ENCODE results near the gene SOX18. TPM values are rescaled to one million over a fixed set of nuclear protein-coding genes. Genes with fewer than 3 reads are reported as not detected.

Gene SOX18
- total RNA-seq, 1 donor from 2014 or later: 102 TPM

Other genes starting within 250 kb of the SOX18 start
- 6.7 and 11.7 TPM in 2 replicates for gene ZBTB46, start 218.4 kb downstream of the SOX18 start, total RNA-seq
- gene ABHD16B, start 188.1 kb downstream of the SOX18 start, total RNA-seq: not detected in 2 replicates
- gene TPD52L2, start 184.4 kb downstream of the SOX18 start, total RNA-seq: 189 and 209 TPM in 2 replicates
- gene DNAJC5, start 154.5 kb downstream of the SOX18 start, total RNA-seq: 78.2 and 79.4 TPM in 2 replicates
- gene UCKL1, start 93.2 kb downstream of the SOX18 start, total RNA-seq: 28.3 and 45.4 TPM in 2 replicates
- 15.9 and 24.3 TPM in 2 replicates for gene ZNF512B, start 79.7 kb downstream of the SOX18 start, total RNA-seq
- 6.2 and 8.3 TPM in 2 replicates for gene SAMD10, start 70.0 kb downstream of the SOX18 start, total RNA-seq
- gene PRPF6, start 68.5 kb downstream of the SOX18 start, total RNA-seq: 63.2 and 64.3 TPM in 2 replicates
- 1.2 and 6.8 TPM in 2 replicates for gene C20orf204, start 13.5 kb downstream of the SOX18 start, total RNA-seq
- gene TCEA2, start 13.6 kb upstream of the SOX18 start, total RNA-seq: 34.5 and 61.0 TPM in 2 replicates
- 32.6 and 40.3 TPM in 2 replicates for gene RGS19, start 29.9 kb upstream of the SOX18 start, total RNA-seq
- 2.7 and 4.5 TPM in 2 replicates for gene OPRL1, start 30.4 kb upstream of the SOX18 start, total RNA-seq
- gene LKAAEAR1, start 34.8 kb upstream of the SOX18 start, total RNA-seq: 1.2 TPM in 1 of 2 replicates, not detected in the other
- not detected in 2 replicates for gene NPBWR2, start 57.9 kb upstream of the SOX18 start, total RNA-seq
- not detected in 2 replicates for gene MYT1, start 114.8 kb upstream of the SOX18 start, total RNA-seq
- 29.3 and 38.2 TPM in 2 replicates for gene PCMTD2, start 206.1 kb upstream of the SOX18 start, total RNA-seq

Measured in glomerular endothelial cell (primary cell).